Activated CD4-positive, alpha-beta memory T cell treated with anti-CD3 and anti-CD28 coated beads for 36 hours (primary cell): ENCODE results near the gene MXRA8. TPM values are rescaled to one million over a fixed set of nuclear protein-coding genes. Genes with fewer than 3 reads are reported as not detected.

Experiments used
- CTCF ChIA-PET: fragments of 350-600 bp; sonication (Branson Sonifier 250); formaldehyde crosslinking; loops from one replicate; lab custom pipeline; 2021; ENCODE audit warnings: antibody characterized with exemption, inconsistent platforms; lab: Charles Lee
- POLR2A ChIA-PET: fragments of 350-600 bp; sonication (Branson Sonifier 250); formaldehyde crosslinking; loops from one replicate; lab custom pipeline; 2021; ENCODE audit warnings: antibody characterized with exemption; lab: Charles Lee
- DNase-seq: peaks from one replicate; pipeline ENCODE4 v3.0.0-alpha.2; 2020
- H3K27ac Mint-ChIP-seq: one replicate; pipeline ENCODE4 v1.8.0; 2021; ENCODE audit warnings: mixed read lengths
- H3K27me3 Mint-ChIP-seq: one replicate; pipeline ENCODE4 v1.8.0; 2021; ENCODE audit warnings: mixed read lengths
- H3K36me3 Mint-ChIP-seq: one replicate; pipeline ENCODE4 v1.8.0; 2021; ENCODE audit warnings: mixed read lengths
- H3K4me1 Mint-ChIP-seq: one replicate; pipeline ENCODE4 v1.8.0; 2021; ENCODE audit warnings: low read depth, mixed read lengths
- H3K4me3 Mint-ChIP-seq: one replicate; pipeline ENCODE4 v1.8.0; 2021; ENCODE audit warnings: mild to moderate bottlenecking, mixed read lengths
- H3K9me3 Mint-ChIP-seq: one replicate; pipeline ENCODE4 v1.8.0; 2021; ENCODE audit warnings: mixed read lengths
- intact Hi-C: fragments of 100-400 bp; cut with micrococcal nuclease; formaldehyde crosslinking; loops from one replicate; pipeline ENCODE4 v1.15.1; 2023
- total RNA-seq, 2 experiments: library from RNA; stranded (reverse); gene quantifications; one replicate each; pipeline ENCODE4 v1.2.3, GENCODE V29; 2021

MXRA8 gene
- total RNA-seq, 2 experiments from 2014 or later, result 0.19 TPM; not detected in 1

GRCh38 chr1:1354271-1355247 lies 3.8 kb downstream of the MXRA8 start:
- H3K9me3 Mint-ChIP-seq, result no peaks in the 10 kb centered on the region

GRCh38 chr1:1353389-1354151 lies 4.8 kb downstream of the MXRA8 start:
- DNase-seq, result no peak
- Mint-ChIP-seq H3K4me3 (no peak overlapping the region), H3K27ac (no peak overlapping the region), H3K27me3 (peaks cover 31% of the 10 kb centered on the region), H3K4me1 (peaks cover 2% of the 10 kb centered on the region), H3K36me3 (no peaks in the 10 kb centered on the region), H3K9me3 (no peaks in the 10 kb centered on the region)
- CTCF ChIA-PET, result interaction anchor here (2.5 kb wide), 1 partner anchor 19 kb away, joined by 10 read pairs; no protein-coding TSS in a partner anchor
- POLR2A ChIA-PET, result interaction anchor here (1.2 kb wide), 1 partner anchor 22 kb away, joined by 6 read pairs; the partner anchor contains the start of gene AURKAIP1
- intact Hi-C loops, result no loop called here

More at GRCh38 chr1:1354271-1355247, 3.8 kb downstream of the MXRA8 start:
- no peak for DNase-seq
- no peaks in the 10 kb centered on the region for H3K36me3 Mint-ChIP-seq
- peaks cover 6% of the 10 kb centered on the region for H3K4me1 Mint-ChIP-seq
- ChIA-PET CTCF (no interaction called here), POLR2A (interaction anchor here (1.2 kb wide), 2 partner anchors 14 to 21 kb away, joined by 3 to 6 read pairs; partner anchors contain the start of gene AURKAIP1)
- intact Hi-C loops, result no loop called here
- peaks cover 31% of the 10 kb centered on the region for H3K27me3 Mint-ChIP-seq
- H3K27ac Mint-ChIP-seq, result no peak overlapping the region
- H3K4me3 Mint-ChIP-seq, result no peak overlapping the region

GRCh38 chr1:1352786-1353388 lies 5.5 kb downstream of the MXRA8 start:
- Mint-ChIP-seq H3K9me3 (no peaks in the 10 kb centered on the region), H3K4me3 (peak overlapping the region; percentile 35), H3K4me1 (peaks cover 6% of the 10 kb centered on the region), H3K36me3 (no peaks in the 10 kb centered on the region), H3K27ac (peak overlapping the region; percentile 30), H3K27me3 (peaks cover 31% of the 10 kb centered on the region)
- intact Hi-C loops, result no loop called here
- CTCF ChIA-PET, result interaction anchor here (2.5 kb wide), 1 partner anchor 19 kb away, joined by 10 read pairs; no protein-coding TSS in a partner anchor
- POLR2A ChIA-PET, result no interaction called here
- DNase-seq, result no peak

GRCh38 chr1:1351511-1352427 lies 6.6 kb downstream of the MXRA8 start:
- Mint-ChIP-seq H3K4me3 (peak overlapping the region; percentile 35), H3K4me1 (peaks cover 14% of the 10 kb centered on the region), H3K9me3 (no peaks in the 10 kb centered on the region), H3K27me3 (peaks cover 25% of the 10 kb centered on the region), H3K36me3 (no peaks in the 10 kb centered on the region), H3K27ac (no peak overlapping the region)
- ChIA-PET CTCF (interaction anchor here (1.0 to 2.5 kb wide), 2 partner anchors 20 to 23 kb away, joined by 4 to 10 read pairs; partner anchors contain the start of gene AURKAIP1), POLR2A (no interaction called here)
- no peak for DNase-seq
- intact Hi-C loops, result no loop called here

GRCh38 chr1:1349256-1350012 lies 8.9 kb downstream of the MXRA8 start, which contains the start of gene DVL1:
TSS of gene DVL1 (minus strand) at chr1:1349418. CDS start at chr1:1349065, 353 bp downstream.
- intact Hi-C loops, result loop anchor here (1.0 kb wide), 2 partner anchors 26 to 41 kb away; partner anchors contain the start of genes AURKAIP1 and PUSL1
- DNase-seq, result peak; percentile 72
- H3K27me3 Mint-ChIP-seq, result peaks cover 25% of the 10 kb centered on the region
- no peak within 1 kb of the TSS for H3K27ac Mint-ChIP-seq
- no peaks in the 10 kb centered on the region for H3K9me3 Mint-ChIP-seq
- ChIA-PET POLR2A (no interaction called here), CTCF (no interaction called here)
- H3K4me1 Mint-ChIP-seq, result peaks cover 22% of the 10 kb centered on the region
- H3K4me3 Mint-ChIP-seq, result peak within 1 kb of the TSS; percentile 74
- H3K36me3 Mint-ChIP-seq, result no peaks in the 10 kb centered on the region

GRCh38 chr1:1348420-1349255 lies 9.7 kb downstream of the MXRA8 start:
- ChIA-PET POLR2A (no interaction called here), CTCF (interaction anchor here (0.9 to 2.4 kb wide), 7 partner anchors 21 to 227 kb away, joined by 3 to 10 read pairs (median 5); partner anchors contain the start of gene CCNL2)
- no peak overlapping the region for H3K27ac Mint-ChIP-seq
- intact Hi-C loops, result loop anchor here (1.0 kb wide), 2 partner anchors 27 to 40 kb away; partner anchors contain the start of genes AURKAIP1 and PUSL1
- peaks cover 20% of the 10 kb centered on the region for H3K4me1 Mint-ChIP-seq
- peaks cover 19% of the 10 kb centered on the region for H3K27me3 Mint-ChIP-seq
- DNase-seq, result peak; percentile 27
- H3K36me3 Mint-ChIP-seq, result no peaks in the 10 kb centered on the region
- H3K4me3 Mint-ChIP-seq, result peak overlapping the region; percentile 74
- H3K9me3 Mint-ChIP-seq, result no peaks in the 10 kb centered on the region

- no peak overlapping the region for H3K27ac Mint-ChIP-seq
Observed at GRCh38 chr1:1347663-1348419, 10.5 kb downstream of the MXRA8 start.

GRCh38 chr1:1347026-1347595 lies 11.2 kb downstream of the MXRA8 start:
- intact Hi-C loops, result no loop called here

More at GRCh38 chr1:1347663-1348419, 10.5 kb downstream of the MXRA8 start:
- Mint-ChIP-seq H3K4me3 (peak overlapping the region; percentile 74), H3K27me3 (peaks cover 11% of the 10 kb centered on the region), H3K4me1 (peaks cover 20% of the 10 kb centered on the region), H3K9me3 (no peaks in the 10 kb centered on the region), H3K36me3 (no peaks in the 10 kb centered on the region)
- ChIA-PET CTCF (interaction anchor here (0.9 to 2.4 kb wide), 7 partner anchors 21 to 226 kb away, joined by 3 to 10 read pairs (median 5); partner anchors contain the start of gene CCNL2), POLR2A (no interaction called here)
- intact Hi-C loops, result no loop called here
- no peak for DNase-seq

More at GRCh38 chr1:1347026-1347595, 11.2 kb downstream of the MXRA8 start:
- no peaks in the 10 kb centered on the region for H3K36me3 Mint-ChIP-seq
- no peak overlapping the region for H3K27ac Mint-ChIP-seq
- no peaks in the 10 kb centered on the region for H3K9me3 Mint-ChIP-seq
- ChIA-PET CTCF (interaction anchor here (1.3 to 2.4 kb wide), 4 partner anchors 25 to 225 kb away, joined by 3 to 10 read pairs (median 6); partner anchors contain the start of gene CCNL2), POLR2A (interaction anchor here (0.6 kb wide), 1 partner anchor 315 kb away, joined by 3 read pairs; no protein-coding TSS in a partner anchor)
- H3K4me3 Mint-ChIP-seq, result peak overlapping the region; percentile 74
- peaks cover 4% of the 10 kb centered on the region for H3K27me3 Mint-ChIP-seq
- peaks cover 20% of the 10 kb centered on the region for H3K4me1 Mint-ChIP-seq
- no peak for DNase-seq
